Activated T-cell treated with anti-CD3 and anti-CD28 coated beads, Interleukin-2, amount 50 U/mL, for 1 hour (primary cell): ENCODE results near the gene YOD1.

ENCODE experiments used
- DNase-seq: peaks from one replicate; pipeline ENCODE4 v3.0.0-alpha.2; 2020

The YOD1 gene

GRCh38 chr1:207051191-207051943, at the start of gene YOD1:
YOD1 (minus strand) TSS chr1:207051208; CDS start chr1:207051030, 178 bp downstream.
- no peak for DNase-seq

DNA sequence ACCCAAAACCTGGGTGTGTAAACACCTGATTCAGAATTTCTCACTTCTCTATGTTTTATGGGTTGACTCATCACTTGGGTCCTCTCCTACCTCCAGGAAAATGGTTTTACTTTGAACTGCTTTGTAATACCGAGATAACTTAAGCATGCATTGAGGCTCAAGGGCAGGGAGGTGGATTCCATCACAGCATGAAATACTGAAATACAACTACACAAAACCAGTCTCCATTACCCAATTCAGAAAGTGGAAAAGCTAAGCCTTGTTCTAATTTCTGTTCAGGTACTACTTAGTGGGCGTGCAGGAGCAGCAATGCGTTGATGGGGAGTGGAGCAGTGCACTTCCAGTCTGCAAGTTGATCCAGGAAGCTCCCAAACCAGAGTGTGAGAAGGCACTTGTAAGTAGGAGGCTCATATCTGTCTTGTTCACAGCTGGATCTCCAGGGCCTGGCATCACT, 46.9 kb upstream of the YOD1 start:
- no peak for DNase-seq

- no peak for DNase-seq
Observed at GRCh38 chr1:207093944-207094343, 42.9 kb upstream of the YOD1 start.

DNA sequence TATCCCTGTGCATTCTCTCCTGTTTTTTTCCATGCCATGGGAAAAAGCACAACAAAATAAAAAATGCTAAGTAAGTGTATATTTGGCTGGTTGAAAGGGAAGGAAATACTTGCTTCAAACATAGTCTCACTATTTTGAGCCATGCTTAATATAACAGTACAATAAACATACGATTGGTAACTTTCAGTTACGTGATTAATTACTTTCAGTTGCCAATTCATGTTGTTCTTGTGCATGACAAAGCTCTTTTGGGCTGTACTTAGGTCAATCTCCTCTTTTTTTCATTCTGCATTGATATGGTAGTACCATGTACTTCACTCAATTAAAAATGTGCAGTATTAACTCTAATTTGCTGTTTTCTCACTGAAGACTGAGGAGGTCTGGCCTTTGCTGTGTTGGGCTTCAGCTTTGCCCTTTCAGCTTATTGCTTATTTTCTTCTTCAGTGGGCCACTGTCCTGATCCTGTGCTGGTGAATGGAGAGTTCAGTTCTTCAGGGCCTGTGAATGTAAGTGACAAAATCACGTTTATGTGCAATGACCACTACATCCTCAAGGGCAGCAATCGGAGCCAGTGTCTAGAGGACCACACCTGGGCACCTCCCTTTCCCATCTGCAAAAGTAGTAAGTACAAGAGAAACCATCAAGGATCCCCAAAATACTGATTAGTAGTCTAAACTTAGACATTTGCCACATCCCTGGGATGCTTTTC, 40.3 kb upstream of the YOD1 start:
- DNase-seq = no peak

GRCh38 chr1:207089627-207090355, 38.8 kb upstream of the YOD1 start:
- DNase-seq = no peak

- no peak for DNase-seq
Observed at GRCh38 chr1:207088701-207089626, 38.0 kb upstream of the YOD1 start, which contains the start of gene C4BPB. C4BPB (plus strand) TSS chr1:207088860; CDS start chr1:207089532, 672 bp downstream.

- DNase-seq = no peak
Observed at GRCh38 chr1:207088161-207088560, 37.2 kb upstream of the YOD1 start.

- no peak for DNase-seq
Observed at GRCh38 chr1:207085887-207086286, 34.9 kb upstream of the YOD1 start.

DNA sequence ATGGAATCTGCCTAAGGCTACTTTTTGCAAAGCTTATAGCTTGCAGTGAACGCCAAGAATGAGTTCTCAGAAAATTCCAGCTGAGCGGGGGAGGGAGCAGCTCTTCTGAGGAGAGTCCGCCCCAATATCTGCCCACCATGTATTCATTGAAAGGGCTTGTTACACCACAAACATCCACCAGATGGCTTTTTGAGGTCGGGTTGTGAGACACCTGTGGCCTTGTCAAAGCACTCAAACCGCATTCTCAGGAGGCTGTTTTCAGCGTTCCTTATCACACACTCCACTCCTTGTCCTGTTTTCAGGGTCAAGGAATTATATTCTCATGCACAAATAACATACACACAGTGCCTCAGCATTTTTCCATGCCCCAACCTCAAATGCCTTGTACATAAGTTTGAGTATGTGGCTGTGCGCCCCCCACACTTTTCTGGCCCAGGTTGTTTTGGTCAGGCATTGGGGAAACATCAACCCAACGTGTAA, 33.7 kb upstream of the YOD1 start:
- peak; percentile 38 for DNase-seq

DNA sequence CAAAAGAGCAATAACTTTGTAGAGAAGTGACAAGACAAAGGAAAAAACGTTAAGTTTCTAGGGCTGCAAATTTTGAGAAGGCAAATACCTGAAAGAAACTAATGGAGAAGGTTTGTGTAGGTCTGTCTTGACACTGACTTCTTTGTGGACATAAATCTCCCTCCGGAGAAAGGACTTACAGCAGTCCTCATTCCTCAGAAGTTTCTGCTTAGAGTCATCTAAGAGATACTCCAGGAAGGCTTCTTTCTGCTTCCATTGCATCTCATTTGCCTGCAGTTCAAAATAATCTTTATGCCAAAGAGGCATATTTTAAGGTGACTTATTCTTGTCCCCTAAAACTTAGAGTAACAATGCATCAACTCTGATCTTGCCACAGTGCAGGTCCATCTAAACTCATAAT, 33.2 kb upstream of the YOD1 start:
- no peak for DNase-seq

DNA sequence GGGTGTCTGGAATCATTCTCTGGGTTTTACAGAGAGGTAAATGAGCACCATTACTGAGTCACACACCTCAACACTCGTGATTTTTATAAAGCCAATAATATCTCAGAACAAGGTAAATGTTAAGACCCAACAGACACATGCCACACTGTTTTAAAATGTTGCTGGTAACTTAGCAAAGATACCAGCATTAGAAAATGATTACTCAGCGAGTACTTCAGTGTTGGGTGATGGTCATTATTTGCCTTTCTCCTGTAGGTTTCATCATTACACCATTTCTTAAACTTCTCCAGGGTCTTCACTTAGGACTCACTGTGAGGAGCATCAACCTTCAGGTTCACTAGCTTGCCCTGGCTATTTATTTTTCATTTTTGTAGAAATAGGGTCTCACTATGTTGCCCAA, 30.8 kb upstream of the YOD1 start:
- no peak for DNase-seq

- DNase-seq = no peak
Observed at GRCh38 chr1:207081088-207081487, 30.1 kb upstream of the YOD1 start.

DNA sequence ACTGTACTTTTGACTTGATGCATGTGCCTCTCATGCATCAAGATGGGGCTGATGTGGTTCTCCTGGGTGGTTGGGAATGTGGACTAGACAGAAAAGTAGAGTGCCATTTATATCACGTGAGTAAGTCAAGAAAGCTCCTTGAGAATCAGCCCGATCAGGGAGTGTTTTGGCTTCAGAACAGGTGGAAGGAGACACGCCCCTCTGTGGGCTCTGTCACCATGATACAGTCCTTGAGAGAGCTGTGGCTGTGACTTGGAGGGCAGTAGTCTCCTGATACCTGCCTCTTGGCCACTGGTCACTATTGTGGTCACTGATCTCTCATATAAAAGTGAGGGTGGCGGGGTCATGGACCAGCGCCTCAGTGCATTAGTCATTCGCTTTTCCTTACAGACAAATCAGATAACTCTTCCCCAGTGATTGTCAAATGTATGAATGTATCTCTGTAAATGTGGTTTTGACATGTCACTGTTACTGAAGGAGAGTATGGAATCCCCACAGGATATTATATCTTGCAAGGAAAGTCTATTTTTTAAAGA, 28.8 kb upstream of the YOD1 start:
- no peak for DNase-seq

DNA sequence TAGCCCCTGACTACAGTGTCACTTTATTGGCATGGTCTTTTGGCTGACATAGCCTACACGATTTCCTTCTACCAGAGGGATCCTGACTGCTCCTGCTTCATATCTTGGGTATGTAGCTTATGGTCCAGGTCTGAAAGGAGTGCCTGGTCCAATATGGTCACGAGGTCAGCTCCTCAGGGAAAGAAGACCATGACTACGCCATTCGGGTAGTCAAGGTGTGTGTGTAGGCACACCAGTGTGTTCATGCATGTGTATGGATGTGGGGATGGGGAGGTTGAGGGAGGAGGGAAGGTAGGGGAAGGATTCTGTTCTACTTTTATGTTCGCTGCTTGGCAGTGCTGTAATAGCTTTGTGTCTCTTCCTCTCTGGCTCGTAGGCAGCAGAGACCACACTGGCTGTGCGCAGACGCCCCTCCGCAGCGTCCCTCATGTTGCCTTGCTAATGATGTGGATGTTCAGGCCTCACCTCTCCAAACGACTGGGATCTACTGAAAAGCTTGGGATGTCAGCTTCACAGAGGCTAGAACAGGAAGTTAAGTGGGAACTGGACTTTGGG, 27.6 kb upstream of the YOD1 start:
- no peak for DNase-seq

- DNase-seq = peak; percentile 50
Observed at GRCh38 chr1:207077470-207078377, 26.7 kb upstream of the YOD1 start.

- DNase-seq = no peak
Observed at GRCh38 chr1:207077012-207077411, 26.0 kb upstream of the YOD1 start.

- DNase-seq = no peak
Observed at GRCh38 chr1:207076181-207076955, 25.4 kb upstream of the YOD1 start.

GRCh38 chr1:207073906-207074820, 23.2 kb upstream of the YOD1 start:
- DNase-seq = no peak

GRCh38 chr1:207072233-207072632, 21.2 kb upstream of the YOD1 start:
- DNase-seq = no peak
